BE2C (cell line): ENCODE data around the gene CCDC88C.

Experiments used
- DNase-seq: peaks from one replicate; pipeline ENCODE4 v3.0.0-alpha.2; 2020
- H3K27me3 ChIP-seq: fragments of 250-450 bp; sonication (Bioruptor Pico); 2 replicates; pipeline ENCODE4 v1.5.1; 2020; ENCODE audit warnings: mild to moderate bottlenecking
- H3K36me3 ChIP-seq: fragments of 250-450 bp; sonication (Bioruptor Pico); 2 replicates; pipeline ENCODE4 v1.5.1; 2020; ENCODE audit warnings: mild to moderate bottlenecking
- H3K4me1 ChIP-seq: fragments of 250-450 bp; sonication (Bioruptor Pico); 2 replicates; pipeline ENCODE4 v1.5.1; 2020
- H3K4me3 ChIP-seq: 2 replicates; pipeline ENCODE4 v1.5.1; 2011; ENCODE audit warnings: low read depth, low read length
- H3K9me3 ChIP-seq: fragments of 250-450 bp; sonication (Bioruptor Pico); 2 replicates; pipeline ENCODE4 v1.5.1; 2020
- TF ChIP-seq, protein P1 (sequence below): IDR thresholded peaks from 2 replicates; pipeline ENCODE4 v1.5.1; 2012; ENCODE audit warnings: mild to moderate bottlenecking, low read depth, low read length

Gene CCDC88C

DNA sequence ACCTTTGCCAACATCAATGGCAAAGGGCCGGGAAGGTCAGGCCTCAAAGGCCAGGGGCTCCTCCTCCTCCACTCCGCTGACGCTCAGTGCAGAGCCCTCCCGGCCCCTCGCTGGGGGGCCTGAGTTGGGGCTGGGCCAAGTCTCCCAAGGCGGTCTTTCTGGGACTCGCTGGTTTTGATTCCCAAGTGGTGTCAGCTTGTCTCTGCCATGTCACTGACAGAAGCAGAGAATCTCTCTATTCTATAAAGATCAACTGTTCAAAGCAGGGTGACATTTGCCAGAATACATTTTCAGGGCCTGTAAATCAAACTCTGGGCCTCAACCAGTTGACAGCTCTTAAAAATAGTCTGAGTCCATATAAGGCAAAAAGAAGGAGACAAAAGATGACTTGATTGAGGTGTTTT lies 75.9 kb downstream of the CCDC88C start:
- Histone ChIP-seq H3K4me1 (peaks cover 5% of the 10 kb centered on the region), H3K9me3 (no peaks in the 10 kb centered on the region), H3K36me3 (no peaks in the 10 kb centered on the region), H3K4me3 (no peak overlapping the region), H3K27me3 (no peaks in the 10 kb centered on the region)
- no peak for DNase-seq
- TF ChIP-seq, protein P1, sequence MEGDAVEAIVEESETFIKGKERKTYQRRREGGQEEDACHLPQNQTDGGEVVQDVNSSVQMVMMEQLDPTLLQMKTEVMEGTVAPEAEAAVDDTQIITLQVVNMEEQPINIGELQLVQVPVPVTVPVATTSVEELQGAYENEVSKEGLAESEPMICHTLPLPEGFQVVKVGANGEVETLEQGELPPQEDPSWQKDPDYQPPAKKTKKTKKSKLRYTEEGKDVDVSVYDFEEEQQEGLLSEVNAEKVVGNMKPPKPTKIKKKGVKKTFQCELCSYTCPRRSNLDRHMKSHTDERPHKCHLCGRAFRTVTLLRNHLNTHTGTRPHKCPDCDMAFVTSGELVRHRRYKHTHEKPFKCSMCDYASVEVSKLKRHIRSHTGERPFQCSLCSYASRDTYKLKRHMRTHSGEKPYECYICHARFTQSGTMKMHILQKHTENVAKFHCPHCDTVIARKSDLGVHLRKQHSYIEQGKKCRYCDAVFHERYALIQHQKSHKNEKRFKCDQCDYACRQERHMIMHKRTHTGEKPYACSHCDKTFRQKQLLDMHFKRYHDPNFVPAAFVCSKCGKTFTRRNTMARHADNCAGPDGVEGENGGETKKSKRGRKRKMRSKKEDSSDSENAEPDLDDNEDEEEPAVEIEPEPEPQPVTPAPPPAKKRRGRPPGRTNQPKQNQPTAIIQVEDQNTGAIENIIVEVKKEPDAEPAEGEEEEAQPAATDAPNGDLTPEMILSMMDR = no peak

DNA sequence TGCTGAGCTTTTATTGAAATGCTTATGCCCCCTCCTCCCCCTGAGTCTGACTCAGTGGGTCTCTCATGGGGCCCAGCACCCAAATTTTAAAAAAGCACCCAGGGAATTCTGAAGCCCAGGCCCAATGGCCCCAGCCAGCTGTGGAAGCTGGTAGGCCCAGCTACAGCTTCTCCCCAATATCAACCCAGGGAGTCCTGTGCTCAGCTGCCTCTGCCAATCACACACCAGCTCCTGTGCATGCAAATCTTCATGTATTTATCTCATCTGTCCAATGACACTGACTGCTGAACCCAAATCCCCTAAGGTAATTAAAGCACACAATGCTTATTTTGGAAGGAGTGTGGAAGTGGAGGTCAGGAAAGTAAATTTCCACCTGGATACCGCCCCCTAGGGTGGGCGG lies 76.3 kb downstream of the CCDC88C start:
- Histone ChIP-seq H3K27me3 (no peaks in the 10 kb centered on the region), H3K4me1 (peaks cover 5% of the 10 kb centered on the region), H3K36me3 (no peaks in the 10 kb centered on the region), H3K9me3 (no peaks in the 10 kb centered on the region), H3K4me3 (no peak overlapping the region)
- no peak for DNase-seq
- TF ChIP-seq, protein P1 = no peak

DNA sequence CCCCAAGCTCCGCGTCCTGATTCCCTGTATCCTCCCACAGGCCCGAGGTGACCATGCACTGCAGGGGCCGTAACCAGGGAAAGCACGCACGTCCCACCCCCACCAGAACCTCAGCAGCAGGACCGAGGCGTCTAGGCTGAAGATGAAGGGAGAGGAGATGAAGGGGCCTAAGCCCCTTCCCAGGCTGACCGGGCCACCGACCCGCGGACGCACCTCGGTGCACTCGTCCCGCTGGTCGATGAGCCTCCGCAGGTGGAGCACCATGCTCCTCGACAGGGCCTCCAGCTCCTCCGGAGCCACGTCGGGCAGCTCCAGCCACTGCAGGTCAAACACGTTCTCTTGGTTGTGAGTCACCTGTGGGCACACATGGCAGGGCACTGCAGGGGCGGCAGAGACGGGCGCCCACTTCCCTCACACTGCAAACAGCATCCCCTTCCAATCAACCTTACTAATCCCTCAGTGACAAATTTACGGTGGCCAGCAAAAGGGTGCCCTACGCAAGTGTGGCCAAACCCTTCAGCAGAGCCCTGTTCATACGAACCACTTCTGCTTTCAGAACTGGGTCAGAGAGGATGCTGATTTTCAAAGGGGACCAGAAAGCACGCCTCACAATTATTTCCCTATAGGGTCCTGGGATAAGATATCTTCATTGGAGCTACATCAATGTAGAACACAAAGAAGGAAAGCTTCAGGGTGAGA lies 77.8 kb downstream of the CCDC88C start:
- TF ChIP-seq, protein P1 = no peak
- Histone ChIP-seq H3K4me3 (no peak overlapping the region), H3K36me3 (no peaks in the 10 kb centered on the region), H3K4me1 (peaks cover 5% of the 10 kb centered on the region), H3K9me3 (no peaks in the 10 kb centered on the region), H3K27me3 (no peaks in the 10 kb centered on the region)
- DNase-seq = no peak

DNA sequence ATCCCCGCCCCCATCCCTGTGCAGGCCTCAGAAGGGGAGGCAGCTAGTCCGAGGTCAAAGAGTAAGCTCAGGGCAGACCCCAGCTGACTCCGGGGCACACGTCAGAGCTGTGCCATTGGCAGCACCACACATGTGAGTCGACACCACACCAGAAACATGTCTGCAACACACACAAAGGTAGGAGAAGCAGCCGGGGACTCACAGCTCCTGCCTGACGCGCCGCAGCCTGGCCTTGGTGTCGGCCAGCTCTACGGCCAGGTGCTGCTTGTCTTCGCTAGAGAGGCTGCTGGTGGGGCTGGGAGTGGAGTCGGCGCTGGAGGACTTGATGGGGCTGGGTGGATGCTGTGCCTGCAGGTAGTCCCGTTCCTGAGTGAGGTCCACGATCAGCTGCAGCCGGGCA lies 78.5 kb downstream of the CCDC88C start:
- TF ChIP-seq, protein P1 = no peak
- Histone ChIP-seq H3K4me1 (peaks cover 5% of the 10 kb centered on the region), H3K36me3 (no peaks in the 10 kb centered on the region), H3K9me3 (no peaks in the 10 kb centered on the region), H3K4me3 (no peak overlapping the region), H3K27me3 (no peaks in the 10 kb centered on the region)
- DNase-seq = no peak

DNA sequence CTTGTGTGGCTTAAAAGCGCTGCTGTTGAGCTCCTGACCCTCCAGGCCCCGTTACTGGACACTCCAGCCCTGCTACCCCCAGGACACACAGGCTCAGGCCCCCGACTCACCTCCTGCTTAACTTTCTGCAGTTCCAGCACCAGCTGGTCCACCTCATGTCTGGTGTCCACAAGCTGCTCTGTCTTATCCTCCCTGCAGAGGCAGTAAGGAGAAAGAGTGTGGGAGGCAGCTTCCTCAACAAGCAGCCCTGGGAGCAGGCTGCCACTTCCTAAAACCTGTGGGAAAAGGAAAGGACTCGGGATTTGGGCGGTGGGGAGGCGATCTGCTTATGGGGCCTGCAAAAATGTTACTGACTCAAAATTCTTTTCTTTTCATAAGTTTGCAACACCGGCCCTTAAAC lies 79.2 kb downstream of the CCDC88C start:
- Histone ChIP-seq H3K4me3 (no peak overlapping the region), H3K36me3 (no peaks in the 10 kb centered on the region), H3K27me3 (no peaks in the 10 kb centered on the region), H3K4me1 (peaks cover 5% of the 10 kb centered on the region), H3K9me3 (no peaks in the 10 kb centered on the region)
- no peak for DNase-seq
- TF ChIP-seq, protein P1 = no peak

DNA sequence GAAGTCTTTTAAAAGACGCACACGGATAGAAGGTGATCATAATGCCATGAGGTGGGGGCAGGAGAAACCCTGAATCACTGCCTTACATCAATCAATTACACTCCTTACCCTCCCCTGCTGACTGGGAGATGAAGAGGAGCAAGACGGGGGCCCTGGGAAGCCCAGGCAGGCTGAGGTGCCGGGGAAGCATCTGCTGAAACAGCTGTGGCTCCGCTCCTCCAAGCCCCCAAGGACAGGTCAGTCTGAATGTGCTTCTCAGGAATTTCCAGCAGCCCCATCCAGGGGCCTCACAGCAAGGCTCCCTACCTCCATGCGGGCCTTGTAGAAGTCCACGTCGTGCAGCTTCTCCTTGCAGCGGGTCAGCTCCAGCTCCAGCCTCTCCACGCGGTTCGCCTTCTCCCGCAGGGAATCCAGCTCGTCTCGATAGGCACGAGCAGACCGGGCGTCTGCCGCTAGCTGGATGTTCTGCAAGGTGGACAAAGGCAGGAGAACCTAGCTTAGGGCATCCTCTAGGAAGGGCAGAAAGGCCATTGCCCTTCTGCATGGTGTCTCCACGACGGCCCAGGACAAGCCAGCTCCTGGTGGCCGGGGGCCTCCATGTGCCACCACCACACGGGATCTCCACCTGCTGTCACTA lies 79.8 kb downstream of the CCDC88C start:
- H3K4me1 ChIP-seq = peaks cover 5% of the 10 kb centered on the region
- H3K36me3 ChIP-seq = no peaks in the 10 kb centered on the region
- H3K4me3 ChIP-seq = no peak overlapping the region
- TF ChIP-seq, protein P1 = no peak
- no peaks in the 10 kb centered on the region for H3K27me3 ChIP-seq
- no peaks in the 10 kb centered on the region for H3K9me3 ChIP-seq
- DNase-seq = no peak
